HG02642 (cell line): Measurements from ENCODE around the gene HSPA8.
"Not testable (repeated sequence)": the region's sequence is repeated elsewhere in the genome, so short reads cannot be mapped to it uniquely, and the experiment has no call there.

ENCODE experiments used
- ATAC-seq: cut with Tn5 transposase; IDR thresholded peaks from one replicate; pipeline ENCODE4 v1.9.1; 2021; ENCODE audit warnings: mild to moderate bottlenecking; ENCODE audit not compliant: unreplicated experiment, poor library complexity

HSPA8 gene

GRCh38 chr11:123073343-123074057, 11.6 kb upstream of the HSPA8 start:
- ATAC-seq = no peak

DNA sequence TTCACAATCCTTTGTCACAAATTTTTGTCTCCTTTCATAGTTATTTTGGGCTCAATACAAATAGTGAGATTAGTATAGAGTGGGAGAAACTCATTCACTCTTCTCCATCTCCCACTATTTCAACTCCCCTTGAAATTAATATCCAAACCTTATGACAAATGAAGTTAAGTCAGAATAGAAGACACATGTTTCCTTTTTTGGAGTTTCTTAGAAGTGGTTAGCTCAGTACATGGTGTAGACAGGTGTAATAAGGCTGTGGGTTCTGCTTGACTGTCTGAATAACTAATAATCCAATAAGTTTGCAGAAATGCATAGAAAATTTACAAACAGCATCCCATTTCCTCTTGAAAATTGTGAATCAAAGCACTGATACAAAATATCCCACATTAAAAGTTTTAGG, 10.8 kb upstream of the HSPA8 start:
- ATAC-seq = no peak

- no peak for ATAC-seq
Observed at GRCh38 chr11:123072332-123072761, 10.4 kb upstream of the HSPA8 start.

DNA sequence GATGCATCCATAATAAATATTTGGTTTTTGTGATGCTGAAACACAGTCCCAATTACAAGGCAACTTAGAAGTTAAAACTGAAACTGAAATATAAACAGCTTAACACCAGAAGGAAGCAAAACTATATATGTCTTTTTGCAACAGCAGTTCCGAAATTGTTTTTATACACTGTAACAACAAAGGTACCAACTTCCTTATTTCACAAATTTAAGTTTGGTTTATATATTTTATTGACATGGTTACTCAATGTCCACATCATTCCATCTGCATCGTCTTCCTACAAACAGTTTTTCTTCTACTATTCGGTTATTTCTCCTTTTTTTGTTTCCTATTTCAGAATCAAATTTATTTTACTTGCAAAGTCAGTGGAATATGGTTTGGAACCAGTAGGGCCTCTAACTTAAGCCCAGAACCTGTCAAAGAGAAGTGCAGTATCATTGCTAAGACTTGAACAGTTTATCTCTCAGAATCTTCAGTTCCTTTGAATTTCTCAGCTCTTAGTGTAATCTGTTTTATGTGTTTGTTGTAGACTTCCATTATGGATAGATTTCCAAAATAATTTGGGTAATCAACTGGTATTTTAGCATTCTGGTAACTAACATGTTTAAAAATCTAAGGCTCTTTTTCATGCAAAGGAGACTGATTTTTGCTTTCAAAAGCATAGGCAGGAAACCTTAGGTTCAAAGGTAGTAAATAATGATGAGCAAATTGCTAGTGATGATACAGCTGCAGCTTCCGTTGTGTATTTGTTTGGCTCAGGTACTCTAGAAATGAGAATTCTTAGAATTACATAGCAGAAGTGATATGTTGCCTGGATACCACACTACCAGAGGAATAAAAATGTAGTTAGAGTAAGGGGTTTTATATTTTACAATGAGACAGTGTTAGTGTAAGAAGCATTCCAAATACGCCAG, 8.2 kb upstream of the HSPA8 start:
- peak; percentile 54 for ATAC-seq

DNA sequence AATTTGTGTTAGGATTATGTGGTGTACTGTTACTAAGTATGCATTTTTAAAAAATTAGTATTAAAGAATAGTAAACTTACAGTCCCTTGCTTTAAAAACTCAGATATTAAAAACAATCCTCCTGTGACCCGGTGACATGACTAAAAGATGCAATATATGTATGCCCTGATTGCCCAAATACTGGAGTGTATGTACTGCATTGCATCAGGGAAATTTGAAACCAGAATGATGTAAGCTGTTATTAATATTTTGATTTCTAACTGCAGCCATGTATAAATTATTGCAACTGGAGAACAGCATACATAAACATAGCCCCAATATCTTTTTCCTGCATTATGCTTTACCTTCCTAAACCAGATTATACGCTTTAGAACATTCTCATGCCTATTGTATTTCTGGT, 3.7 kb upstream of the HSPA8 start:
- no peak for ATAC-seq

DNA sequence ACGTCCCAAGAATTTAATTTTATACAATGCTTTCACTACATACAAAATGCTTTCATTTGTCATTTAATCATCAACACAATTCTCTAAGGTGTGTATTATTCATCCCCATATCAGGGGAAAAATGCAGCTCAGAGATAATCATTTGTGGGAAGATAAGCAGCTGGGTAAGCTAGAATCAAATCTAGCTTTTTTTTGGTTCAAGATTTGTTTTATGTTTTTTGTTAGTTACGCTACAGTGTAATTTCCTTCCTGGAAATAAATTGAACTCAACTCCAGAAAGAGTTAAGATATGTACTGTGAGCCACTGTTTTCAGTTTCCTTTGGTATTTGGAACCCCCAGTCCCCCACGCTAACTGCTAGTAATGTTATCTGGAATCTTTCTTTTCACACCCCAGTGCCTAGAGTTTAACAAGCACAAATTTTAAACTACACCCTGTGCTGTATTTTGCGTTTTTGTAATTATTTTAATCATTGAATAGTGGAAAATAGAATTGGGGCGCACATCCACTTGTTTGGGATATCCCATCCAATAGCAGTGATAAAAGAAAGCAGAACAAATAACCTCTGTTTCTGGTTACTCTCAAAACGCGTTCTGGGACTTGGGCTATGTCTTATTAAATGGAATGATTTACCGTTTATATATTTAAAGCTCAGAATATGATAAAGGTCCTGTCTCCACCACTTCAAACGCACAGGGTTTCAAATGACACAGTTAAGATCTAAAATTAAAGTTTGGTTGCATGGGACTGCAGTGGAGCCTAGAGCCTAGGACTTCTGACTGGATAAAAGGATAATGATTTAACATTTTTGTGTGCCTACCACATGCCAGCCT, 2.1 kb upstream of the HSPA8 start:
- no peak for ATAC-seq

DNA sequence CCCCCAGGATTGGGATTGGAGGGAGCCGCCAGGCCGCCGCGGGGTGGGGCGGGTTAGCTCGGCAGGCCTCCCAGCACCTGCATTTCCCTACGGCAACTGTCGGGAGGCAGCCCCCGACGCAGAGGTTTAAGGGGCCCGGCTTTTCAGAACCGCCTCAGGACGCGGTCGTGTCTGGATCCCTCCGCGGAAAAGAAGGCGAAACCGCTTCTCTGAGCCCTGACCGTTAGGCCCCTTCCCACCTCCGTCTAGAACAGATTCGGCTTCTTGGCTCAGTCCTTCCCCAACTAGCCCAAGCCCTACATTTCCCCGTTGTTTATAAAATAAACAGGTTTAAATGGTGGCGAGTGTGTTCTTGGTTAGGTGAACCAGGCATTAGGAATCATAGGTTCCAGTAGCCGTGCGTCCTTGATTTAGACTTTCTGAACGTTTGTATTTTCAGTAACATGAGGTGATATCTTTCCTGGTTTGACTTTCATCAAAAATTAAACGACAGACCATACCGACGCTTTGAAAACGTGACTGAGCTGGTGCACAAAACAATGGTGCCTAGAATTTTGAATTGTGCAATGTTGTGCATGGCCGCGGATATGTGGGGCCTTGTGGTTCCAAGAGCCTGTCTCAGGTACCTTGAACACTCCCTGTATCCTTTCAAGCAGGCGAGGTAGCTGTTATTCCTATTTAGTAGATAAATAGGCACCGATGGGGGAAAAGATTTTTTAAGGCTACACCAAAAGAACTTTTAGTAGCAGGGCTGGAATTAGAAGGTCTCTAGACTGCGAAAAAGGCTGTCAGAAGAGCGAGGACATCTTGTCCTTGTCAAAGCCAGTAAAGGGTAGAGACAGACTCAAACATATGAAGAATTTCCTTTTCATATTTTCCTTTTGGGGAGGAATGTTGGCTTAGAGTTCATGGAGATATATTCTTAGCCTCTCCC, 1.2 kb upstream of the HSPA8 start:
- no peak for ATAC-seq

GRCh38 chr11:123062158-123062891, 389 bp upstream of the HSPA8 start:
- peak; percentile 89 for ATAC-seq

- ATAC-seq = no peak
Observed at GRCh38 chr11:123060277-123061000, 1.5 kb downstream of the HSPA8 start.

DNA sequence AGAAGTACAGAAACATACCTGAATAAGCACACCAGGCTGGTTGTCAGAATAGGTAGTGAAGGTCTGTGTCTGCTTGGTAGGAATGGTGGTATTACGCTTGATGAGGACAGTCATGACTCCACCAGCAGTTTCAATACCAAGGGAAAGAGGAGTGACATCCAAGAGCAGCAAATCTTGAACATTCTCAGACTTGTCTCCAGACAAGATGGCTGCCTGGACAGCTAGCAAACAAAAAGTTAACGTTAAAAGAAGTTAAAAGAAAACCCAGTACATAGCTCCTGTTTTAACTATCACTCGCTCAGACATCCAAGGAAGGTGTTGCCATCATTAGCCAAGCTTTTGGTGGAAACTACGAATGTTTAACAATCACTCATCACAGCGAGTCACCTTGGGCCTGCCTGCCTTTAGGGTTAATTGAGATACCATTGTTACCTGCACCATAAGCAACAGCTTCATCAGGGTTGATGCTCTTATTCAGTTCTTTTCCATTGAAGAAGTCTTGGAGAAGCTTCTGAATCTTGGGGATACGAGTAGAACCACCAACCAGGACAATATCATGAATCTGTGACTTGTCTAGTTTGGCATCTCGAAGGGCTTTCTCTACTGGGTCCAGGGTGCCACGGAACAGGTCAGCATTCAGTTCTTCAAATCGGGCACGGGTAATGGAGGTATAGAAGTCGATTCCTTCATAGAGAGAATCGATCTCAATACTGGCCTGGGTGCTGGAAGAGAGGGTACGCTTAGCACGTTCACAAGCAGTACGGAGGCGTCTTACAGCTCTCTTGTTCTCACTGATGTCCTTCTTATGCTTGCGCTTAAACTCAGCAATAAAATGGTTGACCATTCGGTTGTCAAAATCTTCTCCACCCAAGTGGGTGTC, 2.7 kb downstream of the HSPA8 start:
- ATAC-seq = not testable (repeated sequence)

DNA sequence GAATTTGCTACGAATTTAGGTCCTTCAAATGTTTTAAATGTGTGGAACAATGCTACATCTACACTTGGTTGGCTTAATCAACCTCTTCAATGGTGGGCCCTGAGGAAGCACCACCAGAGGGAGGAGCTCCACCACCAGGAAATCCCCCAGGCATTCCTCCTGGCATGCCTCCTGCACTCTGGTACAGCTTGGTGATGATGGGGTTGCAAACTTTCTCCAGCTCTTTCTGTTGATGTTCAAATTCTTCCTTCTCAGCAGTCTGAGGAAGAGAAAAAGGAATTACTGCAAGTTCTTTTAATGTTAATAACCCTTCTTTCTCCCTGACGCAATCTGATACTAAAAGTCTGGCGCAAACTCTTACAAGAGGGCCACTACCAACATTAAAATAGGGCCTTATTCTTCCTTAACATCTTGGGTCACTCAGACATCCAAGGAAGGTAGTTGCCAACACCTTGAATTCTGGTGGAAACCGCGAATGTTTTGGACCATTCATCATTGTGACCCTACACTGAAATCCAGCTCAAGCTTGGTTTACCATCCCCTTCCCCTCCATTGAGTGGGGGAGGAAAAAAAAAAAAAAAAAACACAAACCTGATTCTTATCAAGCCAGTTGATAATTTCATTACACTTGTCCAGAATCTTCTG, 4.2 kb downstream of the HSPA8 start:
- ATAC-seq = no peak

DNA sequence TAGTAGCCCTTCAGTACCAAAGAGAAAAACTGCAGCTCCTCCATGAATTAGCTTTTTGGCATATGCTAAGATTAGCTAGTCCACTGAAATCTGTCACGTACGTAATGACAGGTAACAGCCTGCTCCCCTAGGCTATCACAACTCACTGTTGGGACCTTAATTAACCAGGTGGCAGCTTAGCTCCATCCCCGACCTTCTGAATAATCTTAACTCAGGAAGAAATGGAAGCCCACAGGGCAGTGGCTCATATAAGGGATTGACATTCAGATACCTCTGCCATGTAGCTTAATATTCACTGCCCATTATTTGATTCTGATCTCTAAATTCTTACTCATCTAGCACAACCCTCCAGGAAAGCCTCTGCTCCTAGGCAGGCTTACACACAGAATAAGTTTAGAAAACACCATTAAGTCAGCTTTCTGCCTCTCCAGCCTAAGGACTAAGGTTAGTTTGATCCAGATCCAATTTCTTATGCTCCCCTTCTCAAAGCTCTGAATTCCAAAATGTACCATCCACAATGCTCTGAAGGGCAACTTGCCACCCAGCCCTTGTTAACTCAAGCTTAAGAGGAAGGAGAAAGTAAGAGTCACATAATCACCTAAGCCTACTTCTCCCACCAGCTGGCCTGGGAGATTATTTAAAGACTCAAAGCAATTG, 5.0 kb downstream of the HSPA8 start:
- no peak for ATAC-seq

DNA sequence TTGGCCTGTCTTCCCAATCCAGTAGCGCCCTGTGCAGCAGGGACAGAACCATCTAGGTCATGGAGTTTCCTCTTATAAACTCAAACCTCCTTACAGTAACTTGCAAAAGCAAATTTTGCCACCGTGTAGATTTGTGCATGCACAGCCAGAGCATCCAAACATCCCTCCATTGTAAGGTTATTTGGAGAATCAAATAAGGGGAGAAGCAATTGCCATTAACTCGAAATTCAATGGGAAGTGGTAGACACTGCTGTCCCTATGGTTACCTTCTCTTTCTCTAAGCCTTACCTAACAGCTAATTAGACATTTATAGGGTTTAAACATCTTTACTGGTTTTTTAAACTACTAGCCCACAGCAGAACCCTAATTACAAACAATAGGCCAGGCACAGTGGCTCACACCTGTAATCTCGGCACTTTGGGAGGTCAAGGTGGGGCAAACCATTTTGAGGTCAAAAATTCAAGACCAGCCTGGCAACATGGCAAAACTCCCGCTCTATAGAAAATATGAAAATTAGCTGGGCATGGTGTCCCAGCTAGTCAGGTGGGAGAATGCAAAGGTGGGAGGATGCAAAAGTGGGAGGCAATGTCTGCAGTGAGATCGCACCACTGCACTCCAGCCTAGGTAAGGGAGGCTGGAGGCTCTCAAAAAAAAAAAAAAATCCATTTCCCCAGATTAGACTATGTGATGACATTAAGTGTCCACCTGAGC, 6.6 kb downstream of the HSPA8 start:
- ATAC-seq = no peak

DNA sequence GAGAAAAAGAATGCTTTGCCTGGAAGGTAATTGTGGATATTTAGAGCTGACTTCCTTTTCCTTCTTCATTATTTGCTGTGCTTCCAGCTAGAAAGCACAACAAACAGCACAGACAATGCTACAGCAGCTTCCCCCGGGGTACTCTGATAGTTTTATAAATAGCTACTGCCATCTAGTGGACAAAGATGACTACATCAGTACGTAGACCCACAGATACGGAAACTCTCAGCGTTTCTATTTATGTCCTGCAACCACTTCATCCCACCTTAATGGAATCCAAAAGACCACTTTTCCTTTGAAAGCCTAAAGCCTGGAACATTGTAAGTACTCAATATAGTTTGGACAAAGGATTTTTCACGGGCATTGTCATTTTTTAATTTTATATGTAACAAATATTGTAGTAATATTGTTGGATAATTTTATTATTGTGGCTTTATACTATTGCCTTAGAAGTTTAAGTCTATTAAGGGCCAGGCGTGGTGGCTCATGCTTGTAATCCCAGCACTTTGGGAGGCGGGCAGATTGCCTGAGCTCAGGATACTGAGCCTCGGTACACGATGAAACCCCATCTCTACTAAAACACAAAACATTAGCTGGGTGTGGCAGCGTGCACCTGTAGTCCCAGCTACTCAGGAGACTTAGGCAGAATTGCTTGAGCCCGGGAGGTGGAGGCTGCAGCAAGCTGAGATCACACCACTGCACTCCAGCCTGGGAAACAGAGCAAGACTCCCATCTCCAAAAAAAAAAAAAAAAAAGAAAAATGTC, 7.5 kb downstream of the HSPA8 start:
- peak; percentile 71 for ATAC-seq
